HCT116 (cell line): Measurements from ENCODE around the gene CRYBA4. TPM values are rescaled to one million over a fixed set of nuclear protein-coding genes. Genes with fewer than 3 reads are reported as not detected.

Experiments
- ATAC-seq: fragments of 200-7000 bp; cut with Tn5 transposase; 2 replicates; pipeline ENCODE4 v1.9.1; 2020; ENCODE audit warnings: mild to moderate bottlenecking, moderate library complexity
- BruUV-seq: library from RNA; stranded (reverse); fragments of 400-500 nt; replicated peaks from 2 replicates; lab custom pipeline; 2021; lab: Mats Ljungman, UMichigan
- CTCF ChIA-PET: fragments of 300-600 bp; sonication (Branson Sonifier 250); formaldehyde crosslinking; loops from one replicate; lab custom pipeline; 2021; ENCODE audit warnings: antibody characterized with exemption; lab: Charles Lee
- POLR2A ChIA-PET: fragments of 300-600, 350-600 bp; sonication (Branson Sonifier 250); formaldehyde crosslinking; loops from one replicate; lab custom pipeline; 2021; ENCODE audit warnings: antibody characterized with exemption; lab: Charles Lee
- RAD21 ChIA-PET, 2 experiments: fragments of 300-600 bp; sonication (Branson Sonifier 250); formaldehyde crosslinking; loops; one replicate each; lab custom pipeline; 2023; ENCODE audit warnings: low total read pairs in 2 of 2; ENCODE audit not compliant: uncharacterized antibody in 2 of 2, unreplicated experiment in 2 of 2, low non-redundant PET in 1 of 2; lab: Charles Lee
- DNase-seq: peaks from one replicate; pipeline ENCODE4 v3.0.0-alpha.2; 2010; ENCODE audit warnings: low read depth, low spot score
- H2AFZ ChIP-seq: fragments of 200-600 bp; shearing (Covaris generic), sonication (generic); 2 replicates; pipeline ENCODE4 v1.6.1; 2017; ENCODE audit warnings: low read depth, mixed run types, mixed read lengths, antibody characterized with exemption, low read length; ENCODE audit not compliant: poor library complexity, severe bottlenecking
- H3K27ac ChIP-seq: 2 replicates; pipeline ENCODE4 v1.5.1; 2012; ENCODE audit warnings: low read depth, low read length
- H3K27me3 ChIP-seq: fragments of 200-600 bp; sonication (generic); 2 replicates; pipeline ENCODE4 v1.6.1; 2016; ENCODE audit warnings: mixed run types, low read length, mixed read lengths; ENCODE audit not compliant: insufficient read depth
- H3K36me3 ChIP-seq, 2 experiments: fragments of 200-500 bp in 1 of 2; fragments of 200-600 bp in 1 of 2; sonication (Bioruptor generic) in 1 of 2; sonication (generic) in 1 of 2; 2 replicates each; pipeline versions ENCODE4 v1.5.1 to v1.6.1; 2014 to 2016; ENCODE audit warnings: low read length in 2 of 2, inconsistent platforms in 1 of 2, mixed read lengths in 1 of 2, mixed run types in 1 of 2; ENCODE audit not compliant: insufficient read depth in 2 of 2, control insufficient read depth in 1 of 2
- H3K4me1 ChIP-seq, 2 experiments: fragments of 200-600 bp in 1 of 2; sonication (generic) in 1 of 2; 2 replicates each; pipeline versions ENCODE4 v1.5.1 to v1.6.1; 2012 to 2017; ENCODE audit warnings: low read length in 2 of 2, inconsistent platforms in 1 of 2, mild to moderate bottlenecking in 1 of 2, mixed read lengths in 1 of 2, mixed run types in 1 of 2, moderate library complexity in 1 of 2; ENCODE audit not compliant: insufficient read depth in 2 of 2, control insufficient read depth in 1 of 2
- H3K4me2 ChIP-seq: fragments of 200-600 bp; sonication (generic); 2 replicates; pipeline ENCODE4 v1.6.1; 2017; ENCODE audit warnings: mixed run types, low read length, mixed read lengths
- H3K4me3 ChIP-seq, 2 experiments: fragments of 200-600 bp in 1 of 2; sonication (generic) in 1 of 2; replicated peaks in 1 of 2; 2 replicates each; pipeline ENCODE4 v1.5.1; 2011 to 2016; ENCODE audit warnings: low read length in 2 of 2, control low read depth in 1 of 2, low read depth in 1 of 2, mild to moderate bottlenecking in 1 of 2, mixed read lengths in 1 of 2, mixed run types in 1 of 2
- H3K79me2 ChIP-seq: fragments of 200-600 bp; sonication (generic); 2 replicates; pipeline ENCODE4 v1.6.1; 2017; ENCODE audit warnings: mild to moderate bottlenecking, mixed run types, low read length, moderate library complexity, mixed read lengths; ENCODE audit not compliant: insufficient read depth
- H3K9ac ChIP-seq: fragments of 200-600 bp; sonication (generic); 2 replicates; pipeline ENCODE4 v1.6.1; 2016; ENCODE audit warnings: low read length, mixed read lengths
- H3K9me2 ChIP-seq: fragments of 200-600 bp; sonication (generic), shearing (Covaris generic); 2 replicates; pipeline ENCODE4 v1.6.1; 2017; ENCODE audit warnings: mixed run types, mild to moderate bottlenecking, moderate library complexity; ENCODE audit not compliant: insufficient read depth
- H3K9me3 ChIP-seq, 2 experiments: fragments of 200-500 bp in 1 of 2; fragments of 200-600 bp in 1 of 2; sonication (Bioruptor generic) in 1 of 2; sonication (generic) in 1 of 2; 2 replicates each; pipeline ENCODE4 v1.6.1; 2014 to 2017; ENCODE audit warnings: low read length in 2 of 2, mixed read lengths in 2 of 2, inconsistent platforms in 1 of 2, low read depth in 1 of 2, mild to moderate bottlenecking in 1 of 2, mixed run types in 1 of 2, moderate library complexity in 1 of 2; ENCODE audit not compliant: control insufficient read depth in 1 of 2, insufficient read depth in 1 of 2
- H4K20me1 ChIP-seq: fragments of 200-600 bp; sonication (generic), shearing (Covaris generic); 2 replicates; pipeline ENCODE4 v1.6.1; 2017; ENCODE audit warnings: mixed run types, mild to moderate bottlenecking, moderate library complexity; ENCODE audit not compliant: insufficient read depth
- ATF3 ChIP-seq: IDR thresholded peaks from 2 replicates; pipeline ENCODE4 v1.6.1; 2012
- CBX3 ChIP-seq: IDR thresholded peaks from 2 replicates; pipeline ENCODE4 v1.6.1; 2012; ENCODE audit warnings: low read depth
- CEBPB ChIP-seq: IDR thresholded peaks from 2 replicates; pipeline ENCODE4 v1.6.1; 2012; ENCODE audit warnings: low read depth
- CTCF ChIP-seq, 3 experiments: fragments of 200-600 bp in 1 of 3; sonication (generic) in 1 of 3; IDR thresholded peaks in 2 of 3; conservative IDR thresholded peaks in 1 of 3; 2 replicates each; pipeline ENCODE4 v1.5.1; 2012 to 2017; ENCODE audit warnings: low read depth in 2 of 3, low read length in 2 of 3, antibody characterized with exemption in 1 of 3, borderline replicate concordance in 1 of 3, control low read depth in 1 of 3, mild to moderate bottlenecking in 1 of 3, mixed read lengths in 1 of 3, mixed run types in 1 of 3, moderate library complexity in 1 of 3; ENCODE audit not compliant: insufficient read depth in 1 of 3
- EGR1 ChIP-seq: IDR thresholded peaks from 2 replicates; pipeline ENCODE4 v1.6.1; 2012; ENCODE audit warnings: low read depth
- EZH2 ChIP-seq: fragments of 200-600 bp; sonication (generic); IDR thresholded peaks from 2 replicates; pipeline ENCODE4 v1.6.1; 2017; ENCODE audit warnings: antibody characterized with exemption, mixed run types
- FOSL1 ChIP-seq: IDR thresholded peaks from 2 replicates; pipeline ENCODE4 v1.6.1; 2012; ENCODE audit warnings: low read depth
- JUND ChIP-seq: IDR thresholded peaks from 2 replicates; pipeline ENCODE4 v1.6.1; 2012
- MAX ChIP-seq: IDR thresholded peaks from 2 replicates; pipeline ENCODE4 v1.6.1; 2012
- RAD21 ChIP-seq: IDR thresholded peaks from 2 replicates; pipeline ENCODE4 v1.6.1; 2012; ENCODE audit warnings: low read depth, mild to moderate bottlenecking
- REST ChIP-seq: IDR thresholded peaks from 2 replicates; pipeline ENCODE4 v1.6.1; 2012; ENCODE audit warnings: low read depth
- SIN3A ChIP-seq: IDR thresholded peaks from 2 replicates; pipeline ENCODE4 v1.6.1; 2012; ENCODE audit warnings: low read depth
- SP1 ChIP-seq: IDR thresholded peaks from 2 replicates; pipeline ENCODE4 v1.6.1; 2012; ENCODE audit warnings: low read depth
- SRF ChIP-seq: IDR thresholded peaks from 2 replicates; pipeline ENCODE4 v1.6.1; 2012; ENCODE audit warnings: low read depth
- TCF7L2 ChIP-seq: IDR thresholded peaks from 2 replicates; pipeline ENCODE4 v1.7.0; 2011; ENCODE audit warnings: borderline replicate concordance, inconsistent platforms; ENCODE audit not compliant: insufficient read depth, insufficient read length; ENCODE audit errors: extremely low read depth
- YY1 ChIP-seq: IDR thresholded peaks from 2 replicates; pipeline ENCODE4 v1.6.1; 2011; ENCODE audit warnings: low read length, low read depth, moderate library complexity, mild to moderate bottlenecking; ENCODE audit not compliant: insufficient replicate concordance; ENCODE audit errors: extremely low read depth
- ZBTB33 ChIP-seq: IDR thresholded peaks from 2 replicates; pipeline ENCODE4 v1.6.1; 2011; ENCODE audit warnings: mild to moderate bottlenecking, low read length, moderate library complexity; ENCODE audit not compliant: insufficient replicate concordance; ENCODE audit errors: extremely low read depth
- ZNF274 ChIP-seq: fragments of 200-500 bp; sonication (Bioruptor generic); IDR thresholded peaks from 2 replicates; pipeline ENCODE4 v1.6.1; 2014; ENCODE audit warnings: mild to moderate bottlenecking, low read depth, low read length, inconsistent platforms
- intact Hi-C: fragments of 100-400 bp; cut with micrococcal nuclease; formaldehyde crosslinking; loops from 2 replicates; pipeline ENCODE4 v1.10.0; 2022
- total RNA-seq: library from RNA; stranded (reverse); gene quantifications from one replicate; pipeline ENCODE4 v1.2.1, GENCODE V29; 2021; ENCODE audit not compliant: unreplicated experiment

CRYBA4 gene
- total RNA-seq, 1 experiment from 2014 or later, result not detected

- TF ChIP-seq REST, result no peak
- TF ChIP-seq SP1, result no peak
- no peak for TF ChIP-seq CBX3
- no peak for TF ChIP-seq CEBPB
- no peak for TF ChIP-seq SRF
- no peak for TF ChIP-seq JUND
These were observed 29.3 kb upstream of the CRYBA4 start (continued) for GRCh38 chr22:26592421-26592891.

- CTCF ChIA-PET, result no interaction called here
- intact Hi-C loops, result no loop called here
- Histone ChIP-seq H3K79me2 (peaks cover 7% of the 10 kb centered on the region; the same call in 1 of the 2 replicates), H4K20me1 (no peaks in the 10 kb centered on the region), H3K27me3 (peaks cover 15% of the 10 kb centered on the region; the same call in 1 of the 2 replicates), H3K27ac (no peak overlapping the region), H3K9ac (no peak overlapping the region), H3K4me3 (no peak overlapping the region), H2AFZ (no peak overlapping the region), H3K9me3 (no peaks in the 10 kb centered on the region), H3K9me2 (no peaks in the 10 kb centered on the region), H3K4me2 (no peak overlapping the region), H3K4me1 (peaks cover 8 to 12% of the 10 kb centered on the region in 2 experiments; a peak in 2 of 4 replicates), H3K36me3 (no peaks in the 10 kb centered on the region)
- RAD21 ChIA-PET, result no interaction called here
- no peak for DNase-seq
- no TSS peak for BruUV-seq
- no peak for ATAC-seq
- POLR2A ChIA-PET, result no interaction called here
- no peak for TF ChIP-seq MAX
- TF ChIP-seq EGR1, result no peak
- no peak for TF ChIP-seq RAD21
- no peak for TF ChIP-seq ATF3
- no peak for TF ChIP-seq CBX3
- no peak for TF ChIP-seq SIN3A
- TF ChIP-seq CEBPB, result no peak
- no peak for TF ChIP-seq TCF7L2
- TF ChIP-seq SP1, result no peak
- TF ChIP-seq ZBTB33, result no peak
- TF ChIP-seq CTCF (IDR thresholded peaks at IDR 0.05 in 2 of 3, conservative IDR thresholded peaks at IDR 0.05 in 1 of 3; ENCODE audit: borderline replicate concordance in 1 of 3, insufficient read depth in 1 of 3, low read depth in 2 of 3, low read length in 2 of 3), result no peak
- TF ChIP-seq YY1, result no peak
- TF ChIP-seq SRF, result no peak
- TF ChIP-seq ZNF274, result no peak
- TF ChIP-seq JUND, result no peak
- no peak for TF ChIP-seq FOSL1
- no peak for TF ChIP-seq EZH2
These were observed 28.0 kb upstream of the CRYBA4 start for GRCh38 chr22:26593763-26594162.
